ENCODE data around the gene LAPTM5.
"Not testable (repeated sequence)": the region's sequence is repeated elsewhere in the genome, so short reads cannot be mapped to it uniquely, and the experiment has no call there.

DNA sequence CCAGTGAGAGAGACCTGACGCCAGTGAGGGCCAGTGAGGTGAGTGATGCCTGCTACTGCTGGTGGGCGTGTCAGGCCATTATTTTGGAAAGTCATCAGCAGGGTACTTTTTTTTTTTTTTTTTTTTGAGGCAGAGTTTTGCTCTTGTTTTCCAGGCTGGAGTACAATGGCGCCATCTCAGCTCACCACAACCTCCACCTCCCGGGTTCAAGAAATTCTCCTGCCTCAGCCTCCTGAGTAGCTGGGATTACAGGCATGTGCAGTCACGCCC lies 32.6 kb upstream of the LAPTM5 start:
- TF ChIP-seq POLR2AphosphoS5, POLR2A (IDR thresholded peaks at IDR 0.05): not testable (repeated sequence)
- TF ChIP-seq, protein P1, sequence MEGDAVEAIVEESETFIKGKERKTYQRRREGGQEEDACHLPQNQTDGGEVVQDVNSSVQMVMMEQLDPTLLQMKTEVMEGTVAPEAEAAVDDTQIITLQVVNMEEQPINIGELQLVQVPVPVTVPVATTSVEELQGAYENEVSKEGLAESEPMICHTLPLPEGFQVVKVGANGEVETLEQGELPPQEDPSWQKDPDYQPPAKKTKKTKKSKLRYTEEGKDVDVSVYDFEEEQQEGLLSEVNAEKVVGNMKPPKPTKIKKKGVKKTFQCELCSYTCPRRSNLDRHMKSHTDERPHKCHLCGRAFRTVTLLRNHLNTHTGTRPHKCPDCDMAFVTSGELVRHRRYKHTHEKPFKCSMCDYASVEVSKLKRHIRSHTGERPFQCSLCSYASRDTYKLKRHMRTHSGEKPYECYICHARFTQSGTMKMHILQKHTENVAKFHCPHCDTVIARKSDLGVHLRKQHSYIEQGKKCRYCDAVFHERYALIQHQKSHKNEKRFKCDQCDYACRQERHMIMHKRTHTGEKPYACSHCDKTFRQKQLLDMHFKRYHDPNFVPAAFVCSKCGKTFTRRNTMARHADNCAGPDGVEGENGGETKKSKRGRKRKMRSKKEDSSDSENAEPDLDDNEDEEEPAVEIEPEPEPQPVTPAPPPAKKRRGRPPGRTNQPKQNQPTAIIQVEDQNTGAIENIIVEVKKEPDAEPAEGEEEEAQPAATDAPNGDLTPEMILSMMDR (IDR thresholded peaks at IDR 0.05 in 8 of 11, conservative IDR thresholded peaks at IDR 0.05 in 3 of 11) = not testable (repeated sequence)

All from spleen (tissue), 7 donors.